Activated CD8-positive, alpha-beta memory T cell treated with anti-CD3 and anti-CD28 coated beads, Interleukin-2, amount 10 ng/mL, durations not matched to agents 7 days and 5 days (primary cell): ENCODE results near the gene LBH. TPM values are rescaled to one million over a fixed set of nuclear protein-coding genes. Genes with fewer than 3 reads are reported as not detected.
A peak's percentile ranks its signal among the peaks of the same experiment; 100 is the strongest.

Experiments used
- ATAC-seq: fragments of 150-1000 bp; cut with Tn5 transposase; one replicate; pipeline ENCODE4 v1.10.0; 2021; ENCODE audit warnings: moderate library complexity
- CTCF ChIA-PET: fragments of 350-600 bp; sonication (Branson Sonifier 250); formaldehyde crosslinking; loops from one replicate; lab custom pipeline; 2021; ENCODE audit warnings: antibody characterized with exemption; lab: Charles Lee
- DNase-seq: peaks from one replicate; pipeline ENCODE4 v3.0.0-alpha.2; 2020
- H3K27ac Mint-ChIP-seq: one replicate; pipeline ENCODE4 v1.8.0; 2021; ENCODE audit warnings: mild to moderate bottlenecking, mixed read lengths
- H3K27me3 Mint-ChIP-seq: one replicate; pipeline ENCODE4 v1.8.0; 2021; ENCODE audit warnings: mixed read lengths
- H3K36me3 Mint-ChIP-seq: one replicate; pipeline ENCODE4 v1.8.0; 2021; ENCODE audit warnings: mild to moderate bottlenecking, mixed read lengths
- H3K4me1 Mint-ChIP-seq: one replicate; pipeline ENCODE4 v1.8.0; 2021; ENCODE audit warnings: mixed read lengths
- H3K4me3 Mint-ChIP-seq: one replicate; pipeline ENCODE4 v1.8.0; 2021; ENCODE audit warnings: mild to moderate bottlenecking, moderate library complexity, mixed read lengths
- H3K9me3 Mint-ChIP-seq: one replicate; pipeline ENCODE4 v1.8.0; 2022; ENCODE audit warnings: low read depth, mixed read lengths
- total RNA-seq, 2 experiments: library from RNA; stranded (reverse); gene quantifications; one replicate each; pipeline ENCODE4 v1.2.3, GENCODE V29; 2021

Gene LBH
- total RNA-seq, 2 experiments from 2014 or later, result 68.5 to 71.5 TPM

- no peak overlapping the region for H3K27ac Mint-ChIP-seq
Measured at GRCh38 chr2:30219886-30220875, 11.2 kb upstream of the LBH start.

DNA sequence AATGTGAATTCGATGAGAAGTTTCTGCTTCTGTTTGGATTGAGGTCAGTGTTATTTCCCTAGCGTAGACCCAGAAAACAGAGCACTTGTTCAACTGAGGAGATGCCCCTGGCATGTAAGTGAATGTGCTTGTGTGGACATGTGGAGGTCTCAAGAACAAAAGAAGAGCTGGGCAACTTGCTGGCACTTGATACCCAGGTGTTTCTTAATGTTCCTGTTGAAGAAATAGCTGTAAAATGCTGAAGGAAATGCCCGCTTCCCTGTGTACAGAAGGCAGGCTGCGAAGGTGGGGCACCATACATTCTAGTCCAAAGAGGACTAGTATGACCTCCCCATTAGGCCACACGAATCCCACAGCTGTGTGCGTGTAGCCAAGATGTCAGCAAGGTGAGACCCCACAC lies 9.8 kb upstream of the LBH start:
- ATAC-seq (no peak), DNase-seq (no peak)
- H3K27me3 Mint-ChIP-seq, result no peaks in the 10 kb centered on the region
- peaks cover 33% of the 10 kb centered on the region for H3K4me1 Mint-ChIP-seq
- H3K9me3 Mint-ChIP-seq, result no peaks in the 10 kb centered on the region
- no peaks in the 10 kb centered on the region for H3K36me3 Mint-ChIP-seq
- CTCF ChIA-PET, result interaction anchor here (1.0 to 2.5 kb wide), 3 partner anchors 12 to 57 kb away, joined by 3 to 11 read pairs (median 5); no protein-coding TSS in a partner anchor
- no peak overlapping the region for H3K4me3 Mint-ChIP-seq
- no peak overlapping the region for H3K27ac Mint-ChIP-seq

More at GRCh38 chr2:30219886-30220875, 11.2 kb upstream of the LBH start:
- CTCF ChIA-PET, result interaction anchor here (1.1 to 2.5 kb wide), 4 partner anchors 10 to 491 kb away, joined by 3 to 11 read pairs (median 5); no protein-coding TSS in a partner anchor
- Mint-ChIP-seq H3K9me3 (no peaks in the 10 kb centered on the region), H3K4me3 (no peak overlapping the region), H3K27me3 (no peaks in the 10 kb centered on the region), H3K4me1 (peaks cover 21% of the 10 kb centered on the region), H3K36me3 (no peaks in the 10 kb centered on the region)
- DNase-seq (no peak), ATAC-seq (no peak)

- DNase-seq (no peak), ATAC-seq (no peak)
- Mint-ChIP-seq H3K36me3 (no peaks in the 10 kb centered on the region), H3K4me1 (peaks cover 38% of the 10 kb centered on the region), H3K27me3 (no peaks in the 10 kb centered on the region), H3K4me3 (no peak overlapping the region), H3K27ac (no peak overlapping the region), H3K9me3 (no peaks in the 10 kb centered on the region)
- CTCF ChIA-PET, result interaction anchor here (0.8 to 2.5 kb wide), 4 partner anchors 13 to 57 kb away, joined by 3 to 11 read pairs (median 4); no protein-coding TSS in a partner anchor
Measured at GRCh38 chr2:30222031-30222430, 9.3 kb upstream of the LBH start.

DNA sequence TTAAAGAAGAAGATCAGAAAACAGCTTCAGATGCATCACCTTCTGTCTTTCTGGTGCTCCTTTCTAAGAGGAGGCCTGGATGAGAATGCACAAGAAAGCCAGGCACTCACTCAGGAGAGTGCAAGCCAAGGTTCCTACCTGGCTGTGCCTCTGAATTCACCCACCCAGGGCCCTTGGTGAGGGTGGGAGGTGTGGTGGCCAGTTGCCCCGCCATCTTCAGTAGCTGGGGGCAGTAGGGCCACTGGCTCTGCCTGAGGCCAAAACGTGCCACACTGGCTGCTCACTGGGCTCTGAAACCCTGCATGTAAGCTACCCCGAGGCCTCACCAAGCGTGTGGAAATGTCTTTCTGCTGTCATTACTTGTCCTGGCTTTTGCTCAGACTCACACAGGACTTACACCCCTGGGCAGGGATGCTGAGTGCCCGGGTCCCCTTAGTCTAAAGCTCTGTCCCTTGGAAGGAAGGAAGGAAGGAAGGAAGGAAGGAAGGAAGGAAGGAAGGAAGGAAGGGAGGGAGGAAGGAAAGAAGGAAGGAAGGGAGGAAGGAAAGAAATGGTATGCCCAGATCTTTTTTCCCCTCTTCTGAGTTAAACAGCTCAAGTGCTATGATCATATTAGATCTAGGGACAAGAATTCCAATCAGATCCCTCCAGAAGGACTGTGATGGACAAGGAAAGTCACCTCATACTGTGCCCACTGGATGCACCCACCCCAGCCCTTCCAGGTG lies 8.5 kb upstream of the LBH start:
- no peaks in the 10 kb centered on the region for H3K9me3 Mint-ChIP-seq
- no peaks in the 10 kb centered on the region for H3K36me3 Mint-ChIP-seq
- H3K27ac Mint-ChIP-seq, result no peak overlapping the region
- H3K4me3 Mint-ChIP-seq, result no peak overlapping the region
- CTCF ChIA-PET, result interaction anchor here (0.8 to 1.9 kb wide), 4 partner anchors 15 to 488 kb away, joined by 3 to 7 read pairs (median 4); no protein-coding TSS in a partner anchor
- peaks cover 45% of the 10 kb centered on the region for H3K4me1 Mint-ChIP-seq
- H3K27me3 Mint-ChIP-seq, result no peaks in the 10 kb centered on the region
- no peak for DNase-seq
- no peak for ATAC-seq

DNA sequence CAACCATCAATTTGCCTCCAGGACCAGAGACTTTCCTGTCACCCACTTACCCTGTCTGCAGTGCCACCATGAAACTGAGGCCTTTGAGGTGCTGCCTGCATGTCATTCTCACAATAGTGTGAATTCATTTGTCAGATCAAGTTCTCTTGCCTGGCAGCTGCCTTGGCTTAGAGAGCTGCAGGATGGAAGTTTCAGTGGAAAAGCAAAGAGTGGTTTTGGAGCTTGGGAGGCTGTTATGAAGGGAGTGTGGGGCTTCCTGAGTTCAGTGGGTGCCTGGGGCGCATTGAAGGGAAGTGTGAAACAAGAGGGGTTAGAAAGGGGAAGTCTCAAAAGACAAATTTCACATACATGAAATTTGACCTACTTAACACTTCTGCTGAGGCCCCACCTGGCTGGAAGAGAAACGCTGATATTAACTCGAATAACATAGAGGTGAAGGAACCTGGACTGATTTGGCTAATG lies 7.9 kb upstream of the LBH start:
- DNase-seq (no peak), ATAC-seq (no peak)
- Mint-ChIP-seq H3K9me3 (no peaks in the 10 kb centered on the region), H3K27ac (peak overlapping the region; percentile 48), H3K27me3 (no peaks in the 10 kb centered on the region), H3K4me1 (peaks cover 46% of the 10 kb centered on the region), H3K4me3 (no peak overlapping the region), H3K36me3 (no peaks in the 10 kb centered on the region)
- CTCF ChIA-PET, result interaction anchor here (0.8 to 5.3 kb wide), 5 partner anchors 15 to 488 kb away, joined by 3 to 35 read pairs (median 5); no protein-coding TSS in a partner anchor

DNA sequence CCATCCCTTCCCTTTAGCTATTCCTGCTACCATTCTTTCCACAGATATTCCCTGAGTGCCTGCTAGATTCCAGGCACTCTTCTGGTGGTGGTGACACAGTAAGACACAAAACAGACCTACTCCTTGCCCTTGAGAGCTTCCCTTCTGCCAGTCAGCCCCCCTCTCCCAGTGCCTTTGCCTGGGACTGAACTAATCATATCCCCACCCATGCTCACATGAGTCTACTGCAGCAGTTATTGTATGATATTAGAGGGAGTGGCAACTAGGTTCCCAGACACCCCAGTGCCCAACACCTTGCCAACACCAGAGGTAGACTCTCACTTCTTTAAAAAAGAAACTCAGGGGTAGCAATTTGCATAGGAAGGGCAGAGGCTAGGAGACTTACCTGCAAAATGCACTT lies 7.2 kb upstream of the LBH start:
- peak overlapping the region; percentile 38 for H3K27ac Mint-ChIP-seq
- peaks cover 46% of the 10 kb centered on the region for H3K4me1 Mint-ChIP-seq

GRCh38 chr2:30225131-30225762 lies 6.1 kb upstream of the LBH start:
- peak overlapping the region; percentile 98 for H3K27ac Mint-ChIP-seq
- DNase-seq (peak; percentile 74), ATAC-seq (peak; percentile 88)
- CTCF ChIA-PET, result interaction anchor here (0.9 to 5.3 kb wide), 6 partner anchors 13 to 486 kb away, joined by 3 to 35 read pairs (median 5); no protein-coding TSS in a partner anchor
- H3K9me3 Mint-ChIP-seq, result no peaks in the 10 kb centered on the region
- H3K4me1 Mint-ChIP-seq, result peaks cover 51% of the 10 kb centered on the region
- no peaks in the 10 kb centered on the region for H3K36me3 Mint-ChIP-seq
- H3K4me3 Mint-ChIP-seq, result peak overlapping the region; percentile 90
- H3K27me3 Mint-ChIP-seq, result peaks cover 5% of the 10 kb centered on the region

More for the DNA sequence above, 7.2 kb upstream of the LBH start:
- CTCF ChIA-PET, result interaction anchor here (1.1 to 5.3 kb wide), 4 partner anchors 14 to 487 kb away, joined by 3 to 35 read pairs (median 18); no protein-coding TSS in a partner anchor
- ATAC-seq, result no peak
- Mint-ChIP-seq H3K36me3 (no peaks in the 10 kb centered on the region), H3K27me3 (no peaks in the 10 kb centered on the region), H3K4me3 (no peak overlapping the region), H3K9me3 (no peaks in the 10 kb centered on the region)
- no peak for DNase-seq

GRCh38 chr2:30226144-30227032 lies 4.9 kb upstream of the LBH start:
- ATAC-seq, result no peak
- no peaks in the 10 kb centered on the region for H3K9me3 Mint-ChIP-seq
- H3K36me3 Mint-ChIP-seq, result no peaks in the 10 kb centered on the region
- peak overlapping the region; percentile 98 for H3K27ac Mint-ChIP-seq
- peak overlapping the region; percentile 90 for H3K4me3 Mint-ChIP-seq
- peaks cover 57% of the 10 kb centered on the region for H3K4me1 Mint-ChIP-seq
- H3K27me3 Mint-ChIP-seq, result peaks cover 12% of the 10 kb centered on the region
- peak; percentile 52 for DNase-seq
- CTCF ChIA-PET, result interaction anchor here (0.7 to 5.3 kb wide), 7 partner anchors 12 to 485 kb away, joined by 3 to 35 read pairs (median 3); no protein-coding TSS in a partner anchor

DNA sequence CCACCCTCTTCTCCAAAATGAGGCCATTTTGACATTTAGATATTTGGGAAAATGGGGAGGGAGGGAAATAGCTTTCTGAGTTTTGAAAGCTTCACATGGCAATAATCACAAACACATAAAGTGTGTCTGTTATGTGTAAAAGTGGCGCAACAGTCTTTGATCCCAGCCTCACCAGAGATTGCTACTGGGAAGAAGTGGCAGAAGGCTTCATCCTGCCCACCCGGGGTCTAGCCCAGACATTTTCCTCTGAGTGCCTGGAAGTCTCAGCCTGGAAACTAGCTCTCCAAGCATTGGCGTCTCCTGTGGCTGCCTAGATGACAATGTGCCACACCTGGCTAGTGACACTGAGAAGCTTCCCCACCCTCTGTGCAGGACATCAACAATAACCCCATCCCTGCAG lies 1.7 kb upstream of the LBH start:
- Mint-ChIP-seq H3K36me3 (peaks cover 7% of the 10 kb centered on the region), H3K9me3 (no peaks in the 10 kb centered on the region), H3K4me3 (peak overlapping the region; percentile 18), H3K27me3 (peaks cover 12% of the 10 kb centered on the region), H3K27ac (no peak overlapping the region), H3K4me1 (peaks cover 58% of the 10 kb centered on the region)
- CTCF ChIA-PET, result interaction anchor here (0.8 to 3.6 kb wide), 7 partner anchors 9 to 482 kb away, joined by 3 to 23 read pairs (median 4); no protein-coding TSS in a partner anchor
- peak; percentile 35 for DNase-seq
- ATAC-seq, result no peak

DNA sequence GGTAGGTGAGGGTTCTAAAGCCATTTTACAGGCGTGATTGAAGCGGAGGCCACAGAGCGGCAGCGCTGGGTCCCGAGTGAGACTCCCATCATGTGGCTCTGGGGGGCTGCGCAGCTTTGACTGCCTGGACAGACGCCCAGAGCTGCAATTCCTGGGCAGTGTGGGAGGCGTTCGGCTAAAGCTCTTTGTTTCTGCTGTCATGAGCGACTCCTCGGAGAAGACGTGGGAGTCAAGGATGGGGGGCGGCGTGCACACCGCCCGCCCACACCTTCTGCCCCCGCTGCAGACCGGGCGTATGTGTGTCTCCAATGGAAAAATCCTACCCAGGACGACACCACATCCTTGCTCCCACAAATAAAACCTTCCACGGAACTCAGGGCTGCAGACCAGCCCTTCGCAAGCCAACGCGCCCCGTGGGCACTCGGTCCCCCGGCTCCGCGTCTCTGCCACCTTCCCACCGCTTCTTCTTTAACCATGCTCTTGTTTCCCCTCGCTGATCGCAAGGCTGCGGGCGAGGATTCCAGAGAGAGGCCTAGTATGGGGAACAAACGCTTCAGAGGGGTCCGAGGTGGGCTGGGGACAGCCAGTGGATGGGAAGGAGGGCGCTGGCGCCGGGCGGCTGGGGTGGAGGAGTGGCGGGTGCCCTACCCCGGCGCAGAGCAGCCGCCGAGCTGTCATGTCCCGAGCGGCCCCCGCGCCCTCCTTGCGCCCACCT lies 680 bp upstream of the LBH start:
- DNase-seq, result peak; percentile 45
- CTCF ChIA-PET, result interaction anchor here (0.8 to 3.6 kb wide), 11 partner anchors 10 to 481 kb away, joined by 3 to 23 read pairs (median 5); partner anchors contain the start of genes LCLAT1 and YPEL5
- H3K4me1 Mint-ChIP-seq, result peaks cover 59% of the 10 kb centered on the region
- peak overlapping the region; percentile 71 for H3K27ac Mint-ChIP-seq
- no peaks in the 10 kb centered on the region for H3K9me3 Mint-ChIP-seq
- H3K4me3 Mint-ChIP-seq, result peak overlapping the region; percentile 73
- H3K27me3 Mint-ChIP-seq, result peaks cover 12% of the 10 kb centered on the region
- ATAC-seq, result no peak
- peaks cover 17% of the 10 kb centered on the region for H3K36me3 Mint-ChIP-seq
